Glomerular visceral epithelial cell (primary cell): ENCODE measurements around the gene NFKBIE.
"Not testable (repeated sequence)": the region's sequence is repeated elsewhere in the genome, so short reads cannot be mapped to it uniquely, and the experiment has no call there.

Experiments used
- DNase-seq: peaks from one replicate; pipeline ENCODE4 v3.0.0-alpha.2; 2016; ENCODE audit errors: extremely low spot score

Gene NFKBIE

DNA sequence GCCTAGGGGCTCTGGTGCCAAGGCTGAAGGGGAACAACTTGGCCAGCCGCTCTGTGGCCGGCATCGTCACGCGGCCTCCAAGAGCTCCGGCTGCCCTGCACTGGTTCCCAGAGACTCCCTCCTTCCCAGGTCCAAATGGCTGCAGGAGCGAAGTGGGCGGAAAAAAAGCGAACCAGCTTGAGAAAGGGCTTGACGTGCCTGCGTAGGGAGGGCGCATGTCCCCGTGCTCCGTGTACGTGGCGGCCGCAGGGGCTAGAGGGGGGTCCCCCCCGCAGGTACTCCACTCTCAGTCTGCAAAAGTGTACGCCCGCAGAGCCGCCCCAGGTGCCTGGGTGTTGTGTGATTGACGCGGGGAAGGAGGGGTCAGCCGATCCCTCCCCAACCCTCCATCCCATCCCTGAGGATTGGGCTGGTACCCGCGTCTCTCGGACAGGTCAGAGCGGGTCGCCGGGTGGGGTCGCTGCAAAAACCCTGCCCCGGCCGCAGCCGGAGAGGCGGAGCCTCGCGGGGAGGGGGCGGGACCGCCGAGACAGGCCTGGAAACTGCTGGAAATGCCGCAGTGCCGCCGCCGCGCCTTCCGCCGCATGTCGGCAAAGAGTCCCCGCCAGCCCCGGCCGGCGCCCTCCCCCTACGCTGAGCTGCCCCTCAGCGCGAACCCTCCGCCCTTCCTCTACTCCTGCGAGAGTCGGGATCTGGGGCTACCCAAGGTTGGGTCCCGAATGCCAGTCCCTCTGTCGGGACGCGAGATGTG, 19.3 kb downstream of the NFKBIE start:
- DNase-seq = peak; percentile 83

GRCh38 chr6:44245391-44245911, 19.9 kb downstream of the NFKBIE start:
- DNase-seq = no peak

DNA sequence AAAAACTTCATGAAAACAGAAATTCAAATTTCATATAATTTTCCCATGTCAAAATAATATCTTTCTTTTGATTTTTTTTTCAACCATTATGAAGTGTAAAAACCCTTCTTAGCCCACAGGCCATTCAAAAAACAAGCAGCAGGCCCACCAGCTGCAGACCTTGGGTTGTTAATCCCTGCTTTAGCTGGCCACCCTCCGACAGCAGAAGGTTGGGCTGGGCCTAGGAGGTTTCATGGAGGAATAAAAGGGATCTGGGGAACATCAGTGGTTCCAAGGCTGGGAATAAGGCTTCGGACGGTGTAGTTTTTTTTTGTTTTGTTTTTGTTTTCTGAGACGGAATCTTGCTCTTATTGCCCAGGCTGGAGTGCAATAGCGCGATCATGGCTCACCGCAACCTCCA, 22.0 kb downstream of the NFKBIE start:
- no peak for DNase-seq

DNA sequence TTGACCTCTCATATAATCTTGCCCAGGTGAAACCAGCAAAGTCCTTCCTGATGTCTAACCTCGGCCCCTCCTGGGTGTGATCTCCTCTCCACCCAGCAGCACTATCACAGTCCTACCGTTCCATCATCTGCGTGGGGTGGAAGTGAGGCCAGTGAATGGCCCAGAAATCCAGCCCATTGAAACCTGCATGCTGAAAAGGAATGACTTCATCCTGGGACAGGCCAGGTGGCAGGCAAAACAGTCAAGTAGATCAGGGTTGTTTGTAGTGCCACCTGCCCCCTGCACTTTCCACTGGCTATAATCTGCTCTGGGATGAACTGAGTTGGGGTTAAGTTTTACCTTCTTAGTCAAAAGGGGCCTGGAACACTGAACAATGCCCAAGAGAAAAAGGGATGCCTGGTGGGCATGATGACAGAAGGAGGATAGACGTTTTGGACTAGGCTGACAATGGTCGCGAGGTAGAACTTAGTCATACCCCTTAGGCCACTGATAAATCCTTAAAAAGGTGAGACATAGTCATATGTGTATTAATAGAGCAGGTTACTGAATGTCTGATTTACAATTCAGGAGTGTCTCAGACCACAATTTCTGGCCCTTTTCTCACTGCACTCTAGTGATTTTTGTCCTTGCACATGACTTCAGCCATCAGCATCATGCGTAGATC, 26.5 kb downstream of the NFKBIE start:
- no peak for DNase-seq

- DNase-seq = peak; percentile 78
These were observed 27.4 kb downstream of the NFKBIE start for GRCh38 chr6:44237813-44238433.

DNA sequence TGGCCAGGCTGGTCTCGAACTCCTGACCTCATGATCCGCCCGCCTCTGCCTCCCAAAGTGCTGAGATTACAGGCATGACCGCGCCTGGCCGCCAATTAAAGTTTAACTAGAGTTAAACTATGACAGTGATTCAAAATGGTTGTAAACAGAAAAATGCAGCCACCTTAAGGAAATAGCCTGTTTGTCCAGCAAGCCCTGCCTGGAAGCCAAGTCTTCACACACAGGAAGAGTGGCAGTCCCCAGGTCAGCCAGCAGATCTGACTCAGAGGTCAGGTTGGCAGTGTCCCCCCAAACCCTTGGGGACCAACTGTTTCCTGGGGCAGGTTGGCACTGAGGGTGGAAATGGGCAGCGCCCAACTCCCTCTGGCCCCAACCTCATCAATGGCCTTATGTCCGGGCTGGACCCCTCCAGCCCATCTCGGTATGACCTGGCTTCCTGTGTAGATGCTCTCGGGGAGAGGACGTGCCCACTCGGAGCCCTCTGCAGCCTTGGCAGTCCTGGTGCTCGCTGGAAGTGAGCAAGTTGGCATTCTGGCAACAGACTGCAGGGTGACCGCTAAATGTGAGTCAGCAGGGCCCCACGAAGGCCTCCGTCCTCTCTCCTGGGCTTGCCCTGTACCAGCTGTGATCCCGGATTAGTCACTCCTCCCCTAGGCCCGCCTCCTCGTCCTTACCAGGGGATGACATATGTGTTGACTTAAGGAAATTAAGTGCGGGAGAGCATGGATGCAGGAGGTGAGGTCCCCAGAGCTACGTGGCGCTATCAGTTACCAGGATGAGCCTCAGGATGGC, 28.1 kb downstream of the NFKBIE start:
- peak; percentile 100 for DNase-seq

DNA sequence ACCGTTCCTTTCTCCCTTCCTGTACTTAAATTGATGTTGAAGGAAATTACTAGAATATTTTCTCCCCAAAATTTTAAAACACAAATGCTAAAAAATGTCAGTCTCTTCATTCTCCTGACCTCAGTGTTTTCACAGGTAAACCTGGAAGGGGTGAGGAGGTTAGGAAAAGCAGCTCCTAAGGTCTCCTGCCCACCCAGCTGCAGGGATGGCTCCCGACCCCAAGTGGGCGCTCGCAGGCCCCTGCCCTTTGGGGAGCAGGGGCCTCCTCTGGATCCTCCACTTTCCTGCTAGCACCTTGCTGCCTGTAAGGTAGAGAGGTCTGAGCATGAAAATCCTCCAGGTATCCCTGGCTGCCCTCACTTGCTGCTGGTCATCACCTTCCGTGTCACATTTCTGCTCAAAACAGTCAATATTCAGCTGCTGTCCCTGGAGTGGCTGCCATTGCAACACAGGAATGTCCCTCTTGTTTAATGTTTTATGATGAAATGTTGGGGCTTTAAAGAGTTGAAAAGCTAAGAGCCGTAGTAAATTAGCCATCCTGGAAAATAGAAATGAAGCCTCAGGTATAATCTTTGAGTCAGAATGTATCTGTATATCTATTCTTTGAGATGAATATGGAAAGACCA, 29.3 kb downstream of the NFKBIE start:
- no peak for DNase-seq

GRCh38 chr6:44235269-44235668, 30.1 kb downstream of the NFKBIE start:
- no peak for DNase-seq

- DNase-seq = peak; percentile 85
These were observed 31.0 kb downstream of the NFKBIE start for GRCh38 chr6:44234101-44235025.

DNA sequence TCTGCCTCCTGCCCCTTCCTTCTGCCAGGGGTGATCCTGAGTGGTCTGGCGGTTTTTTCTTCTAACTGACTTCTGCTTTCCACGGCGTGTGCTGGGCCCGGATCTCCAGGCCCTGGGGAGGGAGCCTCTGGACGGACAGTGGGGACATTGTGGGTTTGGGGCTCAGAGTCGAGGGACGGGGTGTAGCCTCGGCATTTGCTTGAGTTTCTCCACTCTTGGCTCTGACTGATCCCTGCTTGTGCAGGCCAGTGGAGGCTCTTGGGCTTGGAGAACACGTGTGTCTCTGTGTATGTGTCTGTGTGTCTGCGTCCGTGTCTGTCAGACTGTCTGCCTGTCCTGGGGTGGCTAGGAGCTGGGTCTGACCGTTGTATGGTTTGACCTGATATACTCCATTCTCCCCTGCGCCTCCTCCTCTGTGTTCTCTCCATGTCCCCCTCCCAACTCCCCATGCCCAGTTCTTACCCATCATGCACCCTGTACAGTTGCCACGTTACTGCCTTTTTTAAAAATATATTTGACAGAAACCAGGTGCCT, 31.7 kb downstream of the NFKBIE start:
- no peak for DNase-seq

DNA sequence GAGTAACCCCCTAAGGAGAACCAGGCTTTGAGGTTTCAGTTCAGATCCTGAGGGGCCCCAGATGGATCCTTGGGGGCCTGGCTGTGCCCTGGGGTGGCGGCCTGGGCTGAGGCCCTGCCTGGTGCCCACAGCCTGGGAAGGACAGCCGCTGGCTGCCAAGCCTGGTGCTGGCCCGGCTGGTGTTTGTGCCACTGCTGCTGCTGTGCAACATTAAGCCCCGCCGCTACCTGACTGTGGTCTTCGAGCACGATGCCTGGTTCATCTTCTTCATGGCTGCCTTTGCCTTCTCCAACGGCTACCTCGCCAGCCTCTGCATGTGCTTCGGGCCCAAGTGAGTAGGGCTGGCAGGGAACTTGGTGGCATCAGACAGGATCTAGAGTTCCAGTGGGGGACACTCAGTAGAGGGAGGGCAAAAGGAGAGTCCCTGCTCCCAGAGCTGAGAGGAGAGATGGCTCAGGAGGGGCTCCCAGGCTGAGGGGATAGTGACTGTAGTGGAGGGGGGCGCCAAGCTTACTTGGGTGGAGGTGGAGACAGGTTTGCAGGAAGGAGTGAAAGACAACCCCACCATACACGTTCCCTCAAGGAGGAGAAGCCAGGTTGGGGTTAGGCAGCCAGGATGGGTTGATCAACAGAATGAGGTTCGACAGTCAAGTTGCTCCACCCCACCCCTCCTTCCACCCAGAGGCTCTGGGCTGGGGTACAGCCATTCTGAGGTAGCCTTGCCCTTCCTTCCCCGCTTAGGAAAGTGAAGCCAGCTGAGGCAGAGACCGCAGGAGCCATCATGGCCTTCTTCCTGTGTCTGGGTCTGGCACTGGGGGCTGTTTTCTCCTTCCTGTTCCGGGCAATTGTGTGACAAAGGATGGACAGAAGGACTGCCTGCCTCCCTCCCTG, 32.4 kb downstream of the NFKBIE start:
- no peak for DNase-seq

DNA sequence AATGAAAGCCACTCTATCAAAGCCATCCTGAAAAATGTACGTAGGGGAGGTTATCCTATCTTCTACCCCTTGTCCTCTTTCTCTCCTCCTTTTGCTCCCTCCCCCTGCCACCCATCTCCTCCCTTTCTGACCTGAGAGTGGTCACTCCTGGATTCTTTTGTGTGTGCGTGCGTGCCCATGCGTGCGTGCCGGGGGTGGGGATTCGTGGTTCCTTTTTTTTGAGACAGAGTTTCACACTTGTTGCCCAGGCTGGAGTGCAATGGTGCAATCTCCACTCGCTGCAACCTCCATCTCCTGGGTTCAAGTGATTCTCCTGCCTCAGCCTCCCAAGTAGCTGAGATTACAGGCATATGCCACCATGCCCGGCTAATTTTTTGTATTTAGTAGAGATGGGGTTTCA, 33.9 kb downstream of the NFKBIE start:
- DNase-seq = not testable (repeated sequence)

- no peak for DNase-seq
These were observed 35.2 kb downstream of the NFKBIE start for GRCh38 chr6:44230034-44230675.

GRCh38 chr6:44229376-44230033, 35.8 kb downstream of the NFKBIE start:
- no peak for DNase-seq

DNA sequence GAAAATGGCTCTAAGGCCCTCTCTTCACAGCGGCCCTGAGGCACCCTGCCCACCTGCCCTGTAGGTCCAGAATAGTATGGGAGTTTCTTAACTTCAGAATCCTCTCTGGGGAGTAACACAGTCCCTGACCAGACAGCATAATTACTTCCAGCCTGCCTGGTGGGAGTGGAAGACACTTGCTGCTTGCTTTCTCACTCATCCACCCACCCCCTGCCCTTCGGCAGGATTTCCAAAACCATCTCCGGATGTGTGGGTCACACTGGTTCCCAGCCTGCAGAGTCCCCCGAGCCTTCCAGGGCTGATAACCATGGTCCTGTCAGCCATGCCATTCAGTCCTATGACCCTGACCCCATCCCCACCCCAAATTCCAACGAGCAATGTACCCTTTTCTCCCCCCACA, 36.5 kb downstream of the NFKBIE start:
- no peak for DNase-seq

DNA sequence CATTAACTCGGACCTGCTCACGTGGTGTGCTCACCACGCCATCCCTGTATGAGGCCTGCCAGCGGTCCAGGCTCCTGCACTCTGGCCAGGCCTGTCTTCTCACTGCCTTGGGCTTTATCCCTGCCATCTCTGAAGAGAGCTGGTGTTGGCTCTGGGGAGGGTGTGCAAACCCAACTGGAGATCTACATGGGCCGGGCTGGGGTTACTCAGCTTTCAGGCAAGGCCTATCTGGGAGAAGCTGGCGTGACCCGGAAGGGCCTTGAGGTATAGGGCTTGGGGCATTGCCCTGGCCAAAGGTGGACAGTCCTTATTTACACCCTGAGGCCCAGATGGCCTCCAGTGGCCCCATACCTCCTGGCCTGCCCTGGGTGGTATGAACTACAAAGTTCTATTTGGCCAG, 36.9 kb downstream of the NFKBIE start:
- no peak for DNase-seq

DNA sequence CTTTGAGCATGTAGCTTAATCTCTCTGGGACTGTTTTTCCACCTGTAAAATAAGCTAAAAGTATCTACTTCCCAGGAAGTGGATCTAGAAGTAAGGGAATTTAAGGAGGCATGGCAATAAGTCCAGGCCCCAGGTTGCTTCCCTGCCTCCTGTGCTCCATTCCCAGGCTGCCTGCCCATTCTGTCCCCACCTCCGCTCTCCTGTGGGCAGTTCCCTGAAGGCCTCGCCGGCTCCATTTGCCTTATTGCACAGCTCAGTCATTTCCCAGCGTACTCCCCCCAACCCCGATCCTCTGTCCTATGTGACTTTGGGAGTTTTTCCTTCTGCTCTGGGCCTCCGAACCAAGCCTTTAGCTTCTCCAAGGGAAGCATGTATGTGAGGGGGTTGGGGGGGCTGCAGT, 37.3 kb downstream of the NFKBIE start:
- DNase-seq = no peak

DNA sequence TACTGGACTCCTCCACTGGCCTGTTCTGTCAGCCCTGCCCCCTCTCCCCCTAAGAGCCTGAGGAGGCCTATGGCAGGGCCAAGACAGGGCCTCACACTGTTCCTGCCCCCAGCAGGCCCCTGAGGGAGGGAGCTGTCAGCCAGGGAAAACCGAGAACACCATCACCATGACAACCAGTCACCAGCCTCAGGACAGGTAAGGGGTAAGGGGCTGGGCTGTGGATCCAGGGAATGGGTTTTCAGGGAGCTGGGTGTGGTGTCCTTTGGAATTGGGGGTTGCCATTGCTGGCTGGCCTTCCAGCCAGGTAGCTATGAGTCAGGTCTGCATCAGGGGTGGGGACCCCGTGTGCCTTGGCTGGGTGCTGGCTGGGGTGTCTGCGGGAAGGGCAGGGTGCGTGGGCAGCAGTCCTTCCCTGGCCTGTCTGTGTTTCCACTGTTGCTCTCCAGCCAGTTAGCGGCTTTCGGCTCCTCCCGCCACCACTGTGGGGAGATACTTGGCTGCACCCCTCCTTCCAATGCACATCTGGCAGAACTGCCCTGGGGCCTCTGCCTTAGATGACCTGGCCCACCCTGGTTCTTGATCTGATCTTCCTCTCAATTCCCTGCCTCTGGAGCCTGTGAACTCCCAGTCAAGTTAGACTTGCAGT, 38.1 kb downstream of the NFKBIE start:
- no peak for DNase-seq
